Erythroblast (primary cell): Measurements from ENCODE around the gene PHF1.

Experiments
- GATA1 ChIP-seq: IDR thresholded peaks from 2 replicates; pipeline ENCODE4 v1.6.1; 2011; ENCODE audit warnings: low read depth, mild to moderate bottlenecking, control low read depth, low read length, moderate library complexity
- POLR2A ChIP-seq: IDR thresholded peaks from 2 replicates; pipeline ENCODE4 v1.6.1; 2011; ENCODE audit warnings: mild to moderate bottlenecking, low read length

GRCh38 chr6:33405386-33405940, 5.4 kb upstream of the PHF1 start:
- TF ChIP-seq POLR2A (no peak), GATA1 (no peak)
